GM23248 (cell line): ENCODE data around the gene ARID4B.

Experiments used
- EZH2 ChIP-seq: fragments of 200-600 bp; sonication (generic); IDR thresholded peaks from 2 replicates; pipeline ENCODE4 v1.6.1; 2018; ENCODE audit warnings: antibody characterized with exemption, mild to moderate bottlenecking; ENCODE audit not compliant: insufficient read depth, poor library complexity, severe bottlenecking
- EZH2phosphoT487 ChIP-seq: fragments of 200-600 bp; sonication (generic); IDR thresholded peaks from 2 replicates; pipeline ENCODE4 v1.6.1; 2018; ENCODE audit warnings: antibody characterized with exemption, moderate library complexity, mild to moderate bottlenecking, low read depth; ENCODE audit not compliant: insufficient read depth

GRCh38 chr1:235330918-235331285, 2.9 kb upstream of the ARID4B start:
- TF ChIP-seq EZH2phosphoT487 (no peak), EZH2 (no peak)
